ENCODE measurements around the gene ACOT13.

GRCh38 chr6:24631671-24632070 lies 35.2 kb upstream of the ACOT13 start:
- no peak for TF ChIP-seq CTCF (IDR thresholded peaks at IDR 0.05)
- no peak for TF ChIP-seq POLR2A (IDR thresholded peaks at IDR 0.05)
- no peak for TF ChIP-seq POLR2AphosphoS5 (IDR thresholded peaks at IDR 0.05)
- TF ChIP-seq EP300 (IDR thresholded peaks at IDR 0.05; ENCODE audit: low read depth) = no peak
